ENCODE data around the gene ESYT3.
"Not testable (repeated sequence)": the region's sequence is repeated elsewhere in the genome, so short reads cannot be mapped to it uniquely, and the experiment has no call there.

ESYT3 gene

DNA sequence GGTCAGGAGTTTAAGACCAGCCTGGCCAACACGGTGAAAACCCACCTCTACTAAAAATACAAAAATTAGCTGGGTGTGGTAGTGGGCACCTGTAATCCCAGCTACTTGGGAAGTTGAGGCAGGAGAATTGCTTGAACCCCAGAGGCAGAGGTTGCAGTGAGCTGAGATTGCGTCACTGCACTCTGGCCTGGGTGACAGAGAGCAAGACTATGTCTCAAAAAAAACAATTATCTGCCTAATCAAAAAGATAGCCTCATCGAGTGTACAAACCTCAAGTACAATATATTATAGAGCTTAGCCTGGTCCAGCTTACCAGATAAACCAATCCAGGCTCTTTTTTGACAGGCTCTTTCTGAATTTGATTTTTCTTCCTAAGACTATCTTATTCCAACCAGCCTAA is 61.2 kb downstream of the ESYT3 start:
- DNase-seq: not testable (repeated sequence)

DNA sequence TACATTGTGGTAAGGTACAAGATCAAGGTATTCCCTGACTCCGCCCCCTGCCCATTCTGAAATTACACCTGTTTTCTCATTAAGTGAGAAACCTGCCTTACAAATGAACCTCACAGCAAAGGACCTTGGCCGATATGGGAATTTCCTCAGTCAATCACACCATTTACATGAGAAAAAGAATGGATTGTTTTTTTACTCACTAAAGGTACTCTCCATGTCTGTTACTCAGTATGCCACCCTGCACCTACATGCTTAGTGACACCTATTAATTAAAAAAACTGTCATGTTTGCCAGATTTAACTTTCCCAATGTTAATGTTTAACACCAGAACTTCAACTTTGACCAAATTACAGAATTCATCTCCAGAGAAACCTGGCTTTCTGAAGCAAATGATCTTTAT is 62.0 kb downstream of the ESYT3 start:
- no peak for DNase-seq

DNA sequence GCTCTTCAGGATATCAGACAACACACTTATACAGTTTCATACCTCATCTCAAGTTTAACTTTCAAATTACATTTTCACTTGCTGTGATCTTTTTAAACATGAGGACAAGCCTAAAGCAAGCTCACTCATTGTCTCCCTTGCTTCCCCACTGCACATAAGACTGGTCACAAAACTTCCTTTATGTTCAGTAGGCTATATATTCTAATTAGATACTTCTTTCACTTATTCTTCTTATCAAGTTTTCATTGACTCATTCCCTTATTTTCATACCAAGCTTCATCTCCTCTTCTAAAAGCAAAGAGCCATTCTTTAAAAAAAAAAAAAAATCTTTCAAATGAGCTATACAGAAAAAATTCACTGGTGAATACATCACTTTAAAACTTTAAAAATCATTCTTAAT is 62.6 kb downstream of the ESYT3 start:
- DNase-seq: no peak

DNA sequence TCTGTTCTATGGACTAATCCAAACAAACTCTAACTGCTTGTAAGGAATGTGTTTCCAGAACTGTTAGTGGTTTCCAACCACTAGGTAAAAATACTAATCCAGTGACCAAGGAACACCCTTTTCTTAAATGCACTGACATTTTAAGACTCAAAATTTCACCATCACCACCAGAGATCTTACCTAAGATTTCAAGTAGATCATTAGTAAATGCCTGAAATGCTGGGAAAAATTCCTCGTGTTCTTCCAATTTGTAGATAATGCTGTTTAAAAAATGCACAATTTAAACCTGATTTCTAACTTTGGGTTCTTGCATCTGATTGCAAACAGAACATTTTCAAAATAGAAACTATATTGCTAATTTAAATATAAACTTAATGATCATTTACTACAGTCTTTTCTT is 63.4 kb downstream of the ESYT3 start:
- DNase-seq: no peak

DNA sequence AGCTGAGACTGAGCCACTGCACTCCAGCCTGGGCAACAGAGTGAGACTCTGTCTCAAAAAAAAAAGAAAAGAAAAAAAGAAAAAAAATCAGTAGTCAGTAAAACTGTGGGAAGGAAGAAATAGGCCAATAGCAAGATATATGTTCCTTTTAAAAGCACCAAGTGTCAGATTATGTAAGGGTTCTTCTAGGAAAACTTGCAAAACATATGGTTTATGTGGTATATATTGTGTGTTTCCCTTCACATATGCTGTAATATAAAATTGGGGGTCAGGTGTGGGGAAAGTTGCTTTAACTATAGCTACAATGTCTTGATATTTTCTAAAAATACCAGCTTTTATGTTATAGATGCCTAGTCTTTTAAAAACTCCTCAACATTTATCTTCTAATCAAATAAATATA is 64.6 kb downstream of the ESYT3 start:
- DNase-seq: no peak

DNA sequence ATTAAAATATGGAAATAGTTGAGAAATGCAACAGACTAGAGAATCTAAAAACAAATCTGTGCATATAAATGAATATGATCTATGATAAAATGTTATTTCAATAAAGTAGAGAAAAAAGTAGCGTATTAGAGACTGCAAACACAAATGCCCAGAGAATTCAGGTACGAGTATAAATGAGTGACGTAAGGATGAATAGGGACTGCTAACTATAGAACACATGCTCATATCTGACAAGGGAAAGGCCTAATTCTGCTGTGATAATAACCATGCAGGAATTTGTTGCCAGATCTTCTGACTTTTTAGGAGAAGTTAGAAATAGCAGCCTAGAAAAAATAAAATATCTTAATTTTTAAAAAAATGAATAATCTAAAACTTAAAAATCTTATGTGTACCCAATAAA is 73.1 kb downstream of the ESYT3 start:
- no peak for DNase-seq

DNA sequence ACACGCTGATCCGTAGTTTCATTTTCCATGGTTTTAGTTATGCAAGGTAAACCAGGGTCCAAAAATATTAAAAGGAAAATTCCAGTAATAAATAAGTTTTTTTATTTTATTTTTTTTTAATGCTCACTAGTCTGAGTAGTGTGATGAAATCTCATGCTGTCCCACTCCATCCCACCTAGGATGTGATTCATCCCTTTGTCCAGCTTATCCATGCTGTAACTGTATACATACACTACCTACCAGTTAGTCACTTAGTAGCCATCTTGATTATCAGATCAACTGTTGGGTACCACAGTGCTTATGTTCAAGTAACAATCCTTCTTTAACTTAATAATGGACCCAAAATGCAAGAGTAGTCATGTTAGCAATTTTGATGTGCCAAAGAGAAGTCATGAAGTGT is 75.2 kb downstream of the ESYT3 start:
- DNase-seq: no peak

DNA sequence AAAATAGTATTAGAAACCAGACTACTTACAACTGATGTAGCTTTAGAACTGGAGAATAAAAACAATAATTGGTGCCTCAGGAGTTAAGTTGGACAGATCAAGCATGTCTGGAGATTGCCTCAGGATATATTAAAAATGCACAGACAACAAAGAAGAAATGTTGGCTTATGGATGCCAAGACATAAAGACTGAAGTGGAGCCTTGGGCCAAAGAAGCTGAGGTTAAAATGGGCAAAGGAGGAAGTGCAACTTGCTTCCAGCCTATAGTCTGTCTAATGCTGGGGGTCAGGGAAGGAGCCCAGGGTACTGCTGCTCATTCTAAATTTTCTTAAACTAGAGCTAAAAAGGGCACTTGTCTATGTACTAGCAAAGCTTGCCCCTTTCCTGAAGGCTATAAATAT is 77.5 kb downstream of the ESYT3 start:
- no peak for DNase-seq

DNA sequence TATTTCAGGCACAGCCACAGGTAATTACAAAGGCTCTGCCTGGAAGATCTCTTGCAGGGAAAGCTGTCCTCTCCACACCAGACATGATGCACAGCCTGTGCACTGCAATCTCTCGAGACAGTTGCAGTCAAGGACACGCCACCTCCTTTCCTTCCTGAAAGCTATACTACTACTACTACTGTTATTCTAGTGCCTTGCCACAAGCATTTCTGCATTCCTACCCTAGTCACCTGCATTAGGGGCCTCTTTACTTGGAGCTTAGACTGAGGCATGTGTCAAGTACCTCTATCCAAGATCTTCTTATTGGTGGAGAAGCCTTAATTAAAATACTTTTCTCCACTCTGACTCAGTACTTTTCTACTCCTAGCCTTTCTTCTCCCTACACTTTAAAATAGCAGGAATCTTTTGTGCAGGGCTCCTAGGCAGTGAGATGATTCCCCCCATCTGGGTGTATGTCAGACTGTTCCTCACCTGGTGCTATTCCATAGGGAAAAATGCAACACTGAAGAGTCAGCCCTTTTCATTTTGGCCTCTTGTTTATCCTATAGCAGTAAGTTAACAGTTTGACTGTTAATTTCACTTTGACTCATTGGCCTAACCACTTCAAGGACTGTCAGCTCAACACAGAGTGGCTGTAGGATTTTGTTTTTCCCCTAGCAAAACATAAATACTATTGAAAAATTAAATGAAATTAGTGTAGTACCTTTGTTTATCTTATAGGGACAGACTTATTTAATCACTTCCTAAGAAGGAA is 78.9 kb downstream of the ESYT3 start:
- no peak for DNase-seq

DNA sequence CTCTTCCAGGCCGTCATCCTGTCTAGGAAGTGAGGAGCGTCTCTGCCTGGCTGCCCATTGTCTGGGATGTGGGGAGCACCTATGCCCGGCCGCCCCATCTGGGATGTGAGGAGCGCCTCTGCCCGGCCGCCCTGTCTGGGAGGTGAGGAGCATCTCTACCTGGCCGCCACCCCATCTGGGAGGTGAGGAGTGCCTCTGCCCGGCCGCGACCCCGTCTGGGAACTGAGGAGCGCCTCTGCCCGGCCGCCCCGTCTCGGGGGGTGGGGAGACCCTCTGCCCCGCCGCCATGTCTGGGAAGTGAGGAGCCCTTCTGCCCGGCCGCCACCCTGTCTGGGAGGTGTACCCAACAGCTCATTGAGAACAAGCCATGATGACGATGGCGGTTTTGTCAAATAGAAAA is 87.0 kb downstream of the ESYT3 start:
- DNase-seq: not testable (repeated sequence)

Data from DMS 273 treated with DMSO at 0.1 percent for 48 hours (cell line).